Left forelimb (tissue), 1 donor: ENCODE data around the gene PAMR1.
"Not testable (repeated sequence)": the region's sequence is repeated elsewhere in the genome, so short reads cannot be mapped to it uniquely, and the experiment has no call there.

Experiments
- DNase-seq: peaks from one replicate; pipeline ENCODE4 v3.0.0-alpha.2; 2018; ENCODE audit warnings: low spot score

Gene PAMR1, protein sequence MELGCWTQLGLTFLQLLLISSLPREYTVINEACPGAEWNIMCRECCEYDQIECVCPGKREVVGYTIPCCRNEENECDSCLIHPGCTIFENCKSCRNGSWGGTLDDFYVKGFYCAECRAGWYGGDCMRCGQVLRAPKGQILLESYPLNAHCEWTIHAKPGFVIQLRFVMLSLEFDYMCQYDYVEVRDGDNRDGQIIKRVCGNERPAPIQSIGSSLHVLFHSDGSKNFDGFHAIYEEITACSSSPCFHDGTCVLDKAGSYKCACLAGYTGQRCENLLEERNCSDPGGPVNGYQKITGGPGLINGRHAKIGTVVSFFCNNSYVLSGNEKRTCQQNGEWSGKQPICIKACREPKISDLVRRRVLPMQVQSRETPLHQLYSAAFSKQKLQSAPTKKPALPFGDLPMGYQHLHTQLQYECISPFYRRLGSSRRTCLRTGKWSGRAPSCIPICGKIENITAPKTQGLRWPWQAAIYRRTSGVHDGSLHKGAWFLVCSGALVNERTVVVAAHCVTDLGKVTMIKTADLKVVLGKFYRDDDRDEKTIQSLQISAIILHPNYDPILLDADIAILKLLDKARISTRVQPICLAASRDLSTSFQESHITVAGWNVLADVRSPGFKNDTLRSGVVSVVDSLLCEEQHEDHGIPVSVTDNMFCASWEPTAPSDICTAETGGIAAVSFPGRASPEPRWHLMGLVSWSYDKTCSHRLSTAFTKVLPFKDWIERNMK

GRCh38 chr11:35525501-35526175 is at the start of gene PAMR1:
TSS of gene PAMR1 (minus strand) at chr11:35525616. CDS start at chr11:35525585, 31 bp downstream.
- DNase-seq: peak; percentile 83

GRCh38 chr11:35571696-35572095 is 46.3 kb upstream of the PAMR1 start:
- DNase-seq: no peak

GRCh38 chr11:35567737-35568465 is 42.5 kb upstream of the PAMR1 start:
- no peak for DNase-seq

- DNase-seq: no peak
Measured at GRCh38 chr11:35566885-35567284, 41.5 kb upstream of the PAMR1 start.

DNA sequence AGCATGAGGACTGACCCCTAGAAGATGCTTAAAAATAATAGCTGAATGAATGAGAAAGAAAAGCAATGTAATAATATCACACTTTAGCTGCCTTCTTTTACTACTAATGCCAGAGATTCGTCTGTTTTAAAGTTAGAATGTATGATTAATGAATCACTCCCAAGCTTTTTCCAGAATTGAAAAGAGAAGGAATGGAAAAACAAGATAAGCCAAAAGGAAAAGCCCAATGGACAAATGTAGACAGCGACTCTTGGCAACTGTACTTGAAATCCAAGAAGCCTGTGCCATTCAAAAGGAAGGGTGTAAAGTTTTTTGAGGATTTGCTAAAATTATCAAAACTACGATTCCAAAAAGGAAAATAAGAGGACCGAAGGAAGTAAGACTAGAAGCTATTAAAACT is 40.8 kb upstream of the PAMR1 start:
- DNase-seq: no peak

DNA sequence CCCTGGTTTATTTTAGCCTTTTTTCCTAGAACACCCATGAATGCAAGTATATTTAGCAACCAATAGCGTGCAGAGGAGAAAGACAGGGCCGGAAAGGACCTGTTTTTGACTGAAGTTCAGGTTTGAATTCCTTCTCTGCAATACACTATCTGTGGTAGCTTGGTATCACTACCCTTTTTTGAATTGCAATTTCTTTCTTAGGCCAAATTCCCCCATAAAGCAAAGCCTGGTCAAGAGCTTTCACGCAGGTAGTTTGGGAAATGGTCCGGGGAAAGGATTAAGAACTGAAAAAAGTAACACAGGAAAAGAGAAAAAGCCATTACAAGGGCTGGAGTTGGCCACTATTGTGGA is 38.8 kb upstream of the PAMR1 start:
- DNase-seq: no peak

GRCh38 chr11:35563484-35564244 is 38.2 kb upstream of the PAMR1 start:
- DNase-seq: no peak

- no peak for DNase-seq
Measured at GRCh38 chr11:35559949-35560348, 34.5 kb upstream of the PAMR1 start.

GRCh38 chr11:35558513-35558912 is 33.1 kb upstream of the PAMR1 start:
- no peak for DNase-seq

GRCh38 chr11:35555488-35555887 is 30.1 kb upstream of the PAMR1 start:
- no peak for DNase-seq

- DNase-seq: no peak
Measured at GRCh38 chr11:35554491-35555437, 29.3 kb upstream of the PAMR1 start.

DNA sequence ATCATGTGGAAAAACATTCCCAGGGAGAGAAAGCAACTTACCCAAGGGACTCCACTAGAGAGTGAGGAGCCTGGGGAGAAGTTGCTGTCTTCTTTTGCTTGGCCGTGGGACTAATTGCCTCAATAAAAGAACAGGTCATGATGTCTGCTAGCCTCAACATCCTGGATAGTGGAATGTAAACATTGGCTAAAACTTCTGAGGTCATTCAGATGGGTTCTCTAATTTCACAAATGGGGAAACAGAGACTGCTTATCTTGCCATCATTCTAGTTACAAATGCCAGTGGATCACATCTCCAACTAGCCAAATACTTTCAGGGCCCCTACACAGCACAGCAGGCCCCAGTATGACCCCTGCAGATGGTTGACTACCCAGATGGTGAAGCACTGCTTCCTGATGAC is 28.4 kb upstream of the PAMR1 start:
- no peak for DNase-seq

GRCh38 chr11:35553021-35553420 is 27.6 kb upstream of the PAMR1 start:
- DNase-seq: no peak

- DNase-seq: no peak
Measured at GRCh38 chr11:35552616-35553015, 27.2 kb upstream of the PAMR1 start.

GRCh38 chr11:35550374-35551036 is 25.1 kb upstream of the PAMR1 start:
- no peak for DNase-seq

GRCh38 chr11:35549787-35550186 is 24.4 kb upstream of the PAMR1 start:
- no peak for DNase-seq

GRCh38 chr11:35548925-35549561 is 23.6 kb upstream of the PAMR1 start:
- DNase-seq: no peak

DNA sequence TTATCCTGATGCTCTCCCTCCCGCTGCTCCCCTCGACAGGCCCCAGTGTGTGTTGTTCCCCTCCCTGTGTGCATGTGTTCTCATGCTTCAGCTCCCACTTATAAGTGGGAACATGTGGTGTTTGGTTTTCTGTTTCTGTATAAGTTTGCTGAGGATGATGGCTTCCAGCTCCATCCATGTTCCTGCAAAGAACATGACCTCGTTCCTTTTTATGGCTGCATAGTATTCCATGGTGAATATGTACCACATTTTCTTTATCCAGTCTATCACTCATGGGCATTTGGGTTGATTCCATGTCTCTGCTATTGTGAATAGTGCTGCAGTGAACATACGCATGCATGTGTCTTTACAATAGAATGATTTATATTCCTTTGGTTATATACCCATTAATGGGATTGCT is 22.6 kb upstream of the PAMR1 start:
- DNase-seq: not testable (repeated sequence)

DNA sequence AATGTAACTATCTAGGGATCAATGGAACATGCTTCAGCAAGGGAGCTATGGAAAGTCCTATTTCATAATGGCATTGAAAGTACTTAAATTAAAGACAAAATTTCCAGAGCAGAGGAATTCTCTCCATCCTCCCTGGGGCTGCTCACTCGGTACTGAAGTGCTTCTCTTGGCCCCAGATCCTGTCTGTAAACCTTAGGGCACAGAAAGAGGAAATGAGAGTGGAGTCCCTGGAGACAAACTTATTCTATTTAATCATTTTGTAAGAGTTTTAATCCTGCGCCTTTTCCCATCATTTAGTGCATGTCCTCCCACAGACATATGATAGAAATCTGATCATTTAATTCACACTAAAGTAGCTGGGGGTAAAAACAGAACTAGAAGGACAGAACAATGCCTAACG is 20.9 kb upstream of the PAMR1 start:
- no peak for DNase-seq
